ENCODE measurements around the gene ITPK1. TPM values are rescaled to one million over a fixed set of nuclear protein-coding genes. Genes with fewer than 3 reads are reported as not detected.

The ITPK1 gene
- total RNA-seq, 1 experiment from 2014 or later = 66.2 TPM

GRCh38 chr14:92914087-92914656 lies 201.6 kb downstream of the ITPK1 start:
- Histone ChIP-seq H3K27ac (ENCODE audit: low read length) (no peak overlapping the region), H3K4me3 (ENCODE audit: low read length) (no peak overlapping the region), H2AFZ (ENCODE audit: low read length) (no peak overlapping the region), H3K4me1 (ENCODE audit: insufficient read depth, low read length) (no peaks in the 10 kb centered on the region), H3K36me3 (ENCODE audit: low read depth, low read length) (no peaks in the 10 kb centered on the region), H3F3A (ENCODE audit: low read length, unreplicated experiment) (no peaks in the 10 kb centered on the region), H3K9ac (ENCODE audit: low read length) (no peak overlapping the region), H3K9me3 (ENCODE audit: low read length) (no peaks in the 10 kb centered on the region), H3K9me2 (replicated peaks; ENCODE audit: low read length) (no peaks in the 10 kb centered on the region), H3K79me2 (ENCODE audit: low read length) (no peaks in the 10 kb centered on the region), H3K4me2 (ENCODE audit: low read length) (no peak overlapping the region), H3K27me3 (ENCODE audit: low read length) (no peaks in the 10 kb centered on the region), H4K20me1 (ENCODE audit: low read length) (no peaks in the 10 kb centered on the region)
- TF ChIP-seq EZH2phosphoT487 (IDR thresholded peaks at IDR 0.05; ENCODE audit: borderline replicate concordance, low read length) (no peak), EZH2 (IDR thresholded peaks at IDR 0.05; ENCODE audit: low read length, unreplicated experiment) (no peak), CTCF (conservative IDR thresholded peaks at IDR 0.05; ENCODE audit: low read depth, low read length) (no peak)
- no TSS peak for BruUV-seq (replicated peaks)
- intact Hi-C loops (cut with micrococcal nuclease) = no loop called here
- DNase-seq = peak; percentile 48
- ChIA-PET POLR2A (ENCODE audit: unreplicated experiment) (no interaction called here), CTCF (no interaction called here)
- peak; percentile 50; the same call in 1 of the 2 replicates for ATAC-seq

- Histone ChIP-seq H3K4me3 (ENCODE audit: low read length) (no peak overlapping the region), H3K27ac (ENCODE audit: low read length) (no peak overlapping the region), H3F3A (ENCODE audit: low read length, unreplicated experiment) (no peaks in the 10 kb centered on the region), H3K4me2 (ENCODE audit: low read length) (no peak overlapping the region), H2AFZ (ENCODE audit: low read length) (no peak overlapping the region), H3K9me2 (replicated peaks; ENCODE audit: low read length) (no peaks in the 10 kb centered on the region), H3K36me3 (ENCODE audit: low read depth, low read length) (no peaks in the 10 kb centered on the region), H3K27me3 (ENCODE audit: low read length) (peaks cover 45% of the 10 kb centered on the region), H4K20me1 (ENCODE audit: low read length) (no peaks in the 10 kb centered on the region), H3K9ac (ENCODE audit: low read length) (no peak overlapping the region), H3K9me3 (ENCODE audit: low read length) (no peaks in the 10 kb centered on the region), H3K79me2 (ENCODE audit: low read length) (no peaks in the 10 kb centered on the region), H3K4me1 (ENCODE audit: insufficient read depth, low read length) (no peaks in the 10 kb centered on the region)
- TF ChIP-seq CTCF (conservative IDR thresholded peaks at IDR 0.05; ENCODE audit: low read depth, low read length) = no peak
- no peak for TF ChIP-seq EZH2phosphoT487 (IDR thresholded peaks at IDR 0.05; ENCODE audit: borderline replicate concordance, low read length)
- no peak for TF ChIP-seq EZH2 (IDR thresholded peaks at IDR 0.05; ENCODE audit: low read length, unreplicated experiment)
- POLR2A ChIA-PET (ENCODE audit: unreplicated experiment) = no interaction called here
- DNase-seq = no peak
- no TSS peak for BruUV-seq (replicated peaks)
- intact Hi-C loops (cut with micrococcal nuclease) = no loop called here
- CTCF ChIA-PET = no interaction called here
- no peak for ATAC-seq
Observed at GRCh38 chr14:92907316-92907911, 208.3 kb downstream of the ITPK1 start.

- no TSS peak for BruUV-seq (replicated peaks)
- ChIA-PET CTCF (no interaction called here), POLR2A (ENCODE audit: unreplicated experiment) (no interaction called here)
- H3K27me3 ChIP-seq (ENCODE audit: low read length) = peaks cover 46% of the 10 kb centered on the region
- no peak overlapping the region for H3K27ac ChIP-seq (ENCODE audit: low read length)
- DNase-seq = no peak
- H3K79me2 ChIP-seq (ENCODE audit: low read length) = no peaks in the 10 kb centered on the region
- no peak overlapping the region for H2AFZ ChIP-seq (ENCODE audit: low read length)
- no peak overlapping the region for H3K4me3 ChIP-seq (ENCODE audit: low read length)
- no peaks in the 10 kb centered on the region for H3K9me3 ChIP-seq (ENCODE audit: low read length)
- no peak overlapping the region for H3K9ac ChIP-seq (ENCODE audit: low read length)
- no peak for ATAC-seq
- TF ChIP-seq EZH2phosphoT487 (IDR thresholded peaks at IDR 0.05; ENCODE audit: borderline replicate concordance, low read length) = no peak
- TF ChIP-seq CTCF (conservative IDR thresholded peaks at IDR 0.05; ENCODE audit: low read depth, low read length) = no peak
- TF ChIP-seq EZH2 (IDR thresholded peaks at IDR 0.05; ENCODE audit: low read length, unreplicated experiment) = no peak
- H3K4me1 ChIP-seq (ENCODE audit: insufficient read depth, low read length) = no peaks in the 10 kb centered on the region
- H3K36me3 ChIP-seq (ENCODE audit: low read depth, low read length) = no peaks in the 10 kb centered on the region
- no peaks in the 10 kb centered on the region for H3K9me2 ChIP-seq (replicated peaks; ENCODE audit: low read length)
- no peaks in the 10 kb centered on the region for H3F3A ChIP-seq (ENCODE audit: low read length, unreplicated experiment)
- H4K20me1 ChIP-seq (ENCODE audit: low read length) = no peaks in the 10 kb centered on the region
- H3K4me2 ChIP-seq (ENCODE audit: low read length) = no peak overlapping the region
- intact Hi-C loops (cut with micrococcal nuclease) = no loop called here
Observed at GRCh38 chr14:92906823-92907222, 208.9 kb downstream of the ITPK1 start.

Measured in PC-3 (cell line).